ENCODE data around the gene NXPE3. TPM values are rescaled to one million over a fixed set of nuclear protein-coding genes. Genes with fewer than 3 reads are reported as not detected.
"Not testable (repeated sequence)": the region's sequence is repeated elsewhere in the genome, so short reads cannot be mapped to it uniquely, and the experiment has no call there.

The NXPE3 gene
- total RNA-seq, 2 experiments from 2014 or later, result 37.4 to 37.5 TPM

DNA sequence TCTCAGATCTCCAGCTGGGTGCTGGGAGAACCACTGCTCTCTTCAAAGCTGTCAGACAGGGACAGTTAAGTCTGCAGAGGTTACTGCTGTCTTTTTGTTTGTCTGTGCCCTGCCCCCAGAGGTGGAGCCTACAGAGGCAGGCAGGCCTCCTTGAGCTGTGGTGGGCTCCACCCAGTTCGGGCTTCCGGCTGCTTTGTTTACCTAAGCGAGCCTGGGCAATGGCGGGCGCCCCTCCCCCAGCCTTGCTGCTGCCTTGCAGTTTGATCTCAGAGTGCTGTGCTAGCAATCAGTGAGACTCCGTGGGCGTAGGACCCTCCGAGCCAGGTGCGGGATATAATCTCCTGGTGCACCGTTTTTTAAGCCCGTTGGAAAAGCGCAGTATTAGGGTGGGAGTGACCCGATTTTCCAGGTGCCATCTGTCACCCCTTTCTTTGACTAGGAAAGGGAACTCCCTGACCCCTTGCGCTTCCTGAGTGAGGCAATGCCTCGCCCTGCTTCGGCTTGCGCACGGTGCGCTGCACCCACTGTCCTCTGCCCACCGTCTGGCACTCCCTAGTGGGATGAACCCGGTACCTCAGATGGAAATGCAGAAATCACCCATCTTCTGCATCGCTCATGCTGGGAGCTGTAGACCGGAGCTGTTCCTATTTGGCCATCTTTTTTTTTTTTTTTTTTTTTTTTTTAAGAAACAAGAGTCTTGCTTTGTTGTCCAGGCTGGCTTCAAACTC lies 25.5 kb upstream of the NXPE3 start:
- POLR2A ChIA-PET, result interaction anchor here (1.0 kb wide), 1 partner anchor 29 kb away, joined by 3 read pairs; the partner anchor contains the start of gene CEP97
- H3K4me1 ChIP-seq (ENCODE audit: insufficient read depth, low read length); H3K27ac ChIP-seq (ENCODE audit: low read depth in 1 of 2, low read length in 2 of 2); H3K27ac Mint-ChIP-seq; H3K27me3 ChIP-seq (ENCODE audit: control insufficient read depth in 1 of 2, insufficient read depth in 2 of 2, low read length in 2 of 2); ATAC-seq (ENCODE audit: poor library complexity); H3K9me3 ChIP-seq (ENCODE audit: control insufficient read depth in 1 of 2, insufficient read depth in 1 of 2, low read length in 2 of 2); intact Hi-C loops (cut with DNase I, micrococcal nuclease); H3K4me1 Mint-ChIP-seq (ENCODE audit: low read depth); H3K27me3 Mint-ChIP-seq; H3K4me3 ChIP-seq (ENCODE audit: low read length); CTCF ChIA-PET; H3K9me3 Mint-ChIP-seq; H3K4me3 Mint-ChIP-seq: not testable (repeated sequence)
- DNase-seq, result peak in 12 of 14 experiments; percentile 23 to 69 (median 36)
- H3K36me3 Mint-ChIP-seq (ENCODE audit: low read depth), result peaks cover 75% of the 10 kb centered on the region
- H3K36me3 ChIP-seq (ENCODE audit: insufficient read depth, low read length), result peaks cover 33% of the 10 kb centered on the region

DNA sequence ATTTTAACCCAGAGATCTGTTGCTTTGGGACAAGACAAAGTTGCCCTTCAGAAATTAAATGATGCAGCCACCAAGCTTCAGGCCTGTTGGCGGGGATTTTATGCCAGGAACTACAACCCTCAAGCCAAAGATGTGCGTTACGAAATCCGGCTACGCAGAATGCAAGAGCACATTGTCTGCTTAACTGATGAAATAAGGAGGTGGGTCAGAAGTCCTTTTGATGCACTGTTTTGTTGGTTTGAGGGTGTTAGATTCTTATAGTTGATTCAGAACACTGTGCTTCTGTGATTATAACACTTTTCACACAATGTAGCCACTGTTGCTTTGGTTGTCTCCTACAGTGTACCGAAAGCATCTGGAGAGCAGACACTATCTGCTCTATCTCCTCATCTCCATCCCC lies 20.8 kb upstream of the NXPE3 start:
- Histone ChIP-seq H3K27ac (ENCODE audit: low read depth in 1 of 2, low read length in 2 of 2) (no peak overlapping the region), H3K4me3 (ENCODE audit: low read length) (no peak overlapping the region), H3K36me3 (ENCODE audit: insufficient read depth, low read length) (peaks cover 47% of the 10 kb centered on the region), H3K27me3 (ENCODE audit: control insufficient read depth in 1 of 2, insufficient read depth in 2 of 2, low read length in 2 of 2) (no peaks in the 10 kb centered on the region), H3K4me1 (ENCODE audit: insufficient read depth, low read length) (peaks cover 3% of the 10 kb centered on the region), H3K9me3 (ENCODE audit: control insufficient read depth in 1 of 2, insufficient read depth in 1 of 2, low read length in 2 of 2) (no peaks in the 10 kb centered on the region)
- intact Hi-C loops (cut with DNase I, micrococcal nuclease), result no loop called here
- Mint-ChIP-seq H3K9me3 (no peaks in the 10 kb centered on the region), H3K27me3 (no peaks in the 10 kb centered on the region), H3K4me3 (no peak overlapping the region), H3K4me1 (ENCODE audit: low read depth) (peaks cover 10% of the 10 kb centered on the region), H3K27ac (no peak overlapping the region), H3K36me3 (ENCODE audit: low read depth) (peaks cover 75% of the 10 kb centered on the region)
- DNase-seq (peak in 1 of 14 experiments; percentile 20), ATAC-seq (ENCODE audit: poor library complexity) (no peak)
- ChIA-PET CTCF (no interaction called here), POLR2A (interaction anchor here (1.1 kb wide), 1 partner anchor 11 kb away, joined by 3 read pairs; no protein-coding TSS in a partner anchor)
- TF ChIP-seq, protein P1, sequence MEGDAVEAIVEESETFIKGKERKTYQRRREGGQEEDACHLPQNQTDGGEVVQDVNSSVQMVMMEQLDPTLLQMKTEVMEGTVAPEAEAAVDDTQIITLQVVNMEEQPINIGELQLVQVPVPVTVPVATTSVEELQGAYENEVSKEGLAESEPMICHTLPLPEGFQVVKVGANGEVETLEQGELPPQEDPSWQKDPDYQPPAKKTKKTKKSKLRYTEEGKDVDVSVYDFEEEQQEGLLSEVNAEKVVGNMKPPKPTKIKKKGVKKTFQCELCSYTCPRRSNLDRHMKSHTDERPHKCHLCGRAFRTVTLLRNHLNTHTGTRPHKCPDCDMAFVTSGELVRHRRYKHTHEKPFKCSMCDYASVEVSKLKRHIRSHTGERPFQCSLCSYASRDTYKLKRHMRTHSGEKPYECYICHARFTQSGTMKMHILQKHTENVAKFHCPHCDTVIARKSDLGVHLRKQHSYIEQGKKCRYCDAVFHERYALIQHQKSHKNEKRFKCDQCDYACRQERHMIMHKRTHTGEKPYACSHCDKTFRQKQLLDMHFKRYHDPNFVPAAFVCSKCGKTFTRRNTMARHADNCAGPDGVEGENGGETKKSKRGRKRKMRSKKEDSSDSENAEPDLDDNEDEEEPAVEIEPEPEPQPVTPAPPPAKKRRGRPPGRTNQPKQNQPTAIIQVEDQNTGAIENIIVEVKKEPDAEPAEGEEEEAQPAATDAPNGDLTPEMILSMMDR (IDR thresholded peaks at IDR 0.05), result no peak

DNA sequence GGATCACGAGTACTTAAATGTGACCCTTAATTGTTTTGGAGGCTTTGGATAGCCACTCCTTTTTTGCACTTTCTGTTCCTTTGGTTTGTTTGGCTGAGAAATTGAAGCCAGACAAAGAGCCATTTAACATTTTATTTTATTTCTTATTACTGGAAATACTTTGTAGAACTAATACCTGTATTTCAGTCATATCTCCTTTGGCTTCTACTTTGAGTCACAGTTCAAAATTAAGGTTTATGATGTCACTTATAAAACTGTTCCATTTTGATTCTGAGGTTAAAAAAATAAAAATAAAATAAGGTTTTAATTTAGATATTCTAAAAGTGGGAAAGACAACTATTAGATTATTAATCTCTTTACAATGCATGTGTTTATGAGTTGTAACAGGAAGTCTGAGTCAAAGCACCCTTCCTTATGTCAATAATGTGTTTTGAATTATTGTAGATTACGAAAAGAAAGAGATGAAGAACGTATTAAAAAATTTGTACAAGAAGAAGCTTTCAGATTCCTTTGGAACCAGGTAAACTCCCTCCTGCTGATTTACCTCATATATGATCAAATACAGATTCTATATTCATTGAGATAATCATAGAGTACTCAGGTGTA lies 16.9 kb upstream of the NXPE3 start:
- DNase-seq (no peak), ATAC-seq (ENCODE audit: poor library complexity) (no peak)
- TF ChIP-seq, protein P1 (IDR thresholded peaks at IDR 0.05), result no peak
- intact Hi-C loops (cut with DNase I, micrococcal nuclease), result no loop called here
- H3K4me3 ChIP-seq (ENCODE audit: low read length), result no peak overlapping the region
- ChIA-PET CTCF (no interaction called here), POLR2A (no interaction called here)
- no peak overlapping the region for H3K27ac Mint-ChIP-seq
- no peaks in the 10 kb centered on the region for H3K4me1 ChIP-seq (ENCODE audit: insufficient read depth, low read length)
- H3K27ac ChIP-seq (ENCODE audit: low read depth in 1 of 2, low read length in 2 of 2), result no peak overlapping the region
- H3K36me3 ChIP-seq (ENCODE audit: insufficient read depth, low read length), result peaks cover 44% of the 10 kb centered on the region
- H3K36me3 Mint-ChIP-seq (ENCODE audit: low read depth), result peaks cover 65% of the 10 kb centered on the region
- peaks cover 10% of the 10 kb centered on the region for H3K4me1 Mint-ChIP-seq (ENCODE audit: low read depth)
- H3K9me3 Mint-ChIP-seq, result no peaks in the 10 kb centered on the region
- no peaks in the 10 kb centered on the region for H3K27me3 Mint-ChIP-seq
- H3K9me3 ChIP-seq (ENCODE audit: control insufficient read depth in 1 of 2, insufficient read depth in 1 of 2, low read length in 2 of 2), result no peaks in the 10 kb centered on the region
- H3K4me3 Mint-ChIP-seq, result no peak overlapping the region
- no peaks in the 10 kb centered on the region for H3K27me3 ChIP-seq (ENCODE audit: control insufficient read depth in 1 of 2, insufficient read depth in 2 of 2, low read length in 2 of 2)

DNA sequence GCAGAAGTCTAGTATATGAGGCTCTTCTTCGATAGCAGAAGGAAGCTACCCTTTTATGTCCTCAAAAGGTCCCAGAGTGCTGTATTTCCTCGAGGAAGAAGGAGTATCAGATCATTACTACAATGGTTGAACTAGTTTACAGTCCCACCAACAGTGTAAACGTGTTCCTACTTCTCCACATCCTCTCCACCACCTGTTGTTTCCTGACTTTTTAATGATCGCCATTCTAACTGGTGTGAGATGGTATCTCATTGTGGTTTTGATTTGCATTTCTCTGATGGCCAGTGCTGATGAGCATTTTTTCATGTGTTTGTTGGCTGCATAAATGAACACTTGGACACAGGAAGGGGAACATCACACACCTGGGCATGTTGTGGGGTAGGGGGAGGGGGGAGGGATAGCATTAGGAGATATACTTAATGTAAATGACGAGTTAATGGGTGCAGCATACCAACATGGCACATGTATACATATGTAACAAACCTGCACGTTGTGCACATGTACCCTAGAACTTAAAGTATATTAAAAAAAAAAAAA lies 1.2 kb upstream of the NXPE3 start:
- H3K4me3 ChIP-seq (ENCODE audit: low read length); CTCF ChIA-PET; H3K36me3 ChIP-seq (ENCODE audit: insufficient read depth, low read length); H3K9me3 ChIP-seq (ENCODE audit: control insufficient read depth in 1 of 2, insufficient read depth in 1 of 2, low read length in 2 of 2); ATAC-seq (ENCODE audit: poor library complexity); H3K27me3 ChIP-seq (ENCODE audit: control insufficient read depth in 1 of 2, insufficient read depth in 2 of 2, low read length in 2 of 2); H3K9me3 Mint-ChIP-seq; H3K27me3 Mint-ChIP-seq; DNase-seq: not testable (repeated sequence)
- intact Hi-C loops (cut with DNase I, micrococcal nuclease), result loop anchor here (2.0 to 10.0 kb wide), 4 partner anchors 53 to 1066 kb away; partner anchors contain the start of genes CEP97 (in 1 of the 2), PCNP (in 1 of the 2) and ZBTB11 (in 1 of the 2)
- peaks cover 51% of the 10 kb centered on the region for H3K4me1 Mint-ChIP-seq (ENCODE audit: low read depth)
- H3K4me3 Mint-ChIP-seq, result peak overlapping the region; percentile 98
- POLR2A ChIA-PET, result interaction anchor here (0.9 kb wide), 1 partner anchor 8 kb away, joined by 3 read pairs; no protein-coding TSS in a partner anchor
- H3K36me3 Mint-ChIP-seq (ENCODE audit: low read depth), result peaks cover 21% of the 10 kb centered on the region
- Histone ChIP-seq H3K27ac (ENCODE audit: low read depth in 1 of 2, low read length in 2 of 2) (peak overlapping the region in 1 of 2 donors; percentile 89), H3K4me1 (ENCODE audit: insufficient read depth, low read length) (peaks cover 26% of the 10 kb centered on the region)
- H3K27ac Mint-ChIP-seq, result peak overlapping the region; percentile 100
